Effector memory CD4-positive, alpha-beta T cell (primary cell): ENCODE data around the gene SMAD7.

Source experiments
- DNase-seq, 3 donors: peaks; one replicate each; pipeline ENCODE4 v3.0.0-alpha.2; 2020
- H3K27ac ChIP-seq: 2 replicates; pipeline ENCODE4 v1.7.0; 2013; ENCODE audit warnings: mild to moderate bottlenecking, low read length, moderate library complexity; ENCODE audit not compliant: insufficient read depth, poor library complexity, severe bottlenecking
- H3K27me3 ChIP-seq: replicated peaks from 2 replicates; pipeline ENCODE4 v1.7.0; 2013; ENCODE audit warnings: mild to moderate bottlenecking, low read length; ENCODE audit not compliant: insufficient read depth, control insufficient read depth, poor library complexity, severe bottlenecking
- H3K36me3 ChIP-seq: 2 replicates; pipeline ENCODE4 v1.7.0; 2013; ENCODE audit warnings: mild to moderate bottlenecking, low read length, moderate library complexity; ENCODE audit not compliant: control insufficient read depth, insufficient read depth
- H3K4me1 ChIP-seq: 2 replicates; pipeline ENCODE4 v1.7.0; 2013; ENCODE audit warnings: low read length, mild to moderate bottlenecking; ENCODE audit not compliant: control insufficient read depth, insufficient read depth, poor library complexity, severe bottlenecking
- H3K4me3 ChIP-seq: 2 replicates; pipeline ENCODE4 v1.7.0; 2013; ENCODE audit warnings: low read length, low read depth, mild to moderate bottlenecking; ENCODE audit not compliant: insufficient read depth, poor library complexity, severe bottlenecking
- H3K9me3 ChIP-seq: 2 replicates; pipeline ENCODE4 v1.7.0; 2013; ENCODE audit warnings: mild to moderate bottlenecking, low read length, moderate library complexity; ENCODE audit not compliant: control insufficient read depth

Gene SMAD7

DNA sequence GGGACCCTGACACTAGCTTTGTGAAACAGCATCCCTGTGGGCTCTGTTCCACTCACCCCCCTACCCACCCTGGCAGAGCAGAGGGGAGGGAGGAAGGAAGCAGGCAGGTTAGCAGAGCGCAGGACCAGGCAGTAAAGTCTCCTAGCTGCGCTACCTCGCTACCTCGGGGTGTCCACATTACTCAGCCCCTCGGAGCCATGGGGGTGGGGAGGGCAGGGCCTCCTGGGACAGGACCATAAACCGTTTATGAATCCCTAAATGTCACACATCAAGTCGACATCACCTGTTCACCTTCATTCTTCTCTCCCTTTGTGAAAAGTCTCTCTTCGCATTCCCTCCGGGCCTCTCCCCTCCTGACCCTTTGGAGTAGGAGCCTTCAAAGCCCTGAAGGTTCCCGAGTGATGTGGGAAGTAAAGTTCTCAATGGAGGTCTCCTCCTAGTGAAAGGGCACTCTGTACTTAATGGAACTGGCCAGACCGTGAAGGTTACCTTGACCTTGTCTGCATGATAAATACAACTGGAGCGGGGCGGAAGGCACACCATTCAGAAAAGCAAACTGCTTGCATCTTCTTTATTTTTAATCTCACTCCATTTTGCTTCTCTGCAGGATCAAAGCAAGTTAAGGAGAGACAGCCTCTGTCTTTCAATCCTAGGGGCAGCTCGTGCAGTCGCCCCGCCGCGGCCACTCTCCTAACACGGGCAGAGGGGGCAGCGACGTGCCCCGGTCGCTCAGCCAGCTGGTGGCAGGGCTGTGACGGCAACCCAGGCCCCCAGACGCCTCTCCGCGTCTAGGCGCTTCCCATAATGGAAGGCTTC lies 23.7 kb upstream of the SMAD7 start:
- Histone ChIP-seq H3K4me3 (no peak overlapping the region), H3K4me1 (peaks cover 12% of the 10 kb centered on the region), H3K36me3 (no peaks in the 10 kb centered on the region), H3K27me3 (peaks cover 5% of the 10 kb centered on the region), H3K9me3 (no peaks in the 10 kb centered on the region), H3K27ac (no peak overlapping the region)
- DNase-seq = no peak

DNA sequence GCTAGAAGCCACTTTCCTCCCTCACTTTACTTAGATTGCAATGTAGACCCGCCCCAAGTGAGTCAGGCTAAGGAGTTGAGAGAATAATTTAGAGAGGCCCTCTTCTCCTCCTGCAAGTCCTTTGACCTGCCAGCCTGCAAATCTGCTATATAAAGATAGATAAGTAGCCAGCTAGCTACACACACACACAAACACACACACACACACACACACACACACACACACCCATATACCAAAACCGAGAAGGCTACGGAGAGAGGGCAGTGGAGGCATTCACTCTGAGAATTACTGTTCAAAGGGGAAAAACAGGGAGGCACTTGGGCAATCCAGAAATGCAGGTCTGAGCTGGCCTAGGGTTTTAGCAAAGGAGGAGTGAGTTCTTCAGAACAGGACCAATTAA lies 23.0 kb upstream of the SMAD7 start:
- no peak for DNase-seq
- no peak overlapping the region for H3K27ac ChIP-seq
- H3K27me3 ChIP-seq = peaks cover 5% of the 10 kb centered on the region

DNA sequence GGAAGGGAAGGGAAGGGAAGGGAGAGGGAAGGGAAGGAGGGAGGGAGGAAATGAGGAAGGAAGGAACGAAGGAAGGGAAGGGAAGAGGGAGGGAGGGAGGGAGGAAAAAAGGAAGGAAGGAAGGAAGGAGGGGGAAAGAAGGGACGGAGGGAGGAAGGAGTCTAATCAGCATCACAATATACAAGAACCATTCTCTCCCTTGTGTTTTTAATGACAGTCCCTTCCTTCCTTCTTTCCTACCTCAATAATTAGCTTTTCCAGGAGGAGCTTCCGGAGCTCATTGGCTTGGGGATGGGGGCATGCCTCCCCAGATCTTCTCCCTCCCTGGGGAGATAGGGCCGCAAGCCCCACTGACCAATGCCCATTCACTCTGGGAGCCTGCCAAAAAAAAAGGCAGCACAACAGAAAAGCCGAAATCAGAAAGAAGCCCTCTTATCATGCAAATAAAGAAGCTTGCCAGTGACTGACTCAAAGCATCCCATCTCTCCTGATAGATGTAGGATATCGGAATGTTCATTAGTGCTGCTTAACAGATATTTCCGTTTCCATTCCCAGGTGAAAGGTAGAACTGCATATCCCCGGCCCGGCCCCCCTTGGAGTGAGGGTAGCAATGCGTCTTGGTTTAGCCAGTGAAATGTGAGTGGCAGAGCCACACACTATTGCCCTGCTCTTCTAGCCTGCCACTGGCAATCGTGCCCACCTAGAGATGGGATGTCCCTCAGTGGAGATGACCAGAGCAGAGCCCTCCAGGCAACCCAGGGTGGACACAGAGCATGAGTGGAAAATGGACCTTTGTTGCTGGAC lies 17.8 kb upstream of the SMAD7 start:
- Histone ChIP-seq H3K27me3 (no peaks in the 10 kb centered on the region), H3K9me3 (no peaks in the 10 kb centered on the region), H3K36me3 (no peaks in the 10 kb centered on the region), H3K4me1 (no peaks in the 10 kb centered on the region), H3K27ac (no peak overlapping the region), H3K4me3 (no peak overlapping the region)
- DNase-seq = no peak

More for the DNA sequence above, 23.0 kb upstream of the SMAD7 start:
- no peaks in the 10 kb centered on the region for H3K9me3 ChIP-seq
- no peak overlapping the region for H3K4me3 ChIP-seq
- peaks cover 12% of the 10 kb centered on the region for H3K4me1 ChIP-seq
- H3K36me3 ChIP-seq = no peaks in the 10 kb centered on the region

DNA sequence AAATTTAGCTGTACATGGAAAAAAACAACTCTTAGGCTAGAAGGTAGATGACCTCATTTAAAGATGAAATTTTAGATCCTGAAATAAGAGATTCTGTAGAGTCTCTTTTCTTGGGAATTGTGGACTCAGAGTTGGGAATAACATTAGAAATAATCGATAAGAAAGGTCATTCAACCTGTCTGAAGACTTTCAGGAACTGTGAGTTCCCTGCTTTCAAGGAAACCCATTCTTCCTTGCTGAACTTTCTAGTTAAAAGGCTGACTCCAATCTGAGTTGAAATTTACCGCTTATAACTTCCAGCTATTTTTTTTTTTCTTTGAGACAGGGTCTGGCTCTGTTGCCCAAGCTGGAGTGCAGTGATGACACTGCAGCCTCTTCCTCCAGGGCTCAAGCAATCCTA lies 16.8 kb upstream of the SMAD7 start:
- no peaks in the 10 kb centered on the region for H3K27me3 ChIP-seq
- H3K9me3 ChIP-seq = no peaks in the 10 kb centered on the region
- H3K27ac ChIP-seq = no peak overlapping the region
- H3K4me1 ChIP-seq = no peaks in the 10 kb centered on the region
- no peaks in the 10 kb centered on the region for H3K36me3 ChIP-seq
- DNase-seq = no peak
- H3K4me3 ChIP-seq = no peak overlapping the region

DNA sequence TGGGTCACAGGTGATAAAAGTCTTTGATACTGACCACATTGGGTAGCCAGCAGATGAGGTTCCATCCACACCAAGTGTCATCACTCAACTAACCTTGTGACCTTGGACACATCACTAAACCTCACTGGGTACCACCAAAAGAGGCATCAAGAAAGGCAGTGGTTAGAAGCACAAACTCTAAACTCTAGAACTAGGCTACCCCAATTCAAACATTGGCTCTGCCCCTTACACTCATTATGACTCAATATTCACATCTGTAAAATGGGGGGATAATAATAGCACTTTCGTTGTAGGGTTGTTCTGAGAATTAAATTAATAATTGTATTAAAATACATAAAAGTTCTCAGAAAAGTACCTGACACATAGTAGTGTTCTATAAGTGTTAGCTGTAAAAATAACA lies 15.8 kb upstream of the SMAD7 start:
- Histone ChIP-seq H3K4me3 (no peak overlapping the region), H3K27me3 (no peaks in the 10 kb centered on the region), H3K9me3 (no peaks in the 10 kb centered on the region), H3K27ac (no peak overlapping the region), H3K4me1 (no peaks in the 10 kb centered on the region), H3K36me3 (no peaks in the 10 kb centered on the region)
- no peak for DNase-seq

DNA sequence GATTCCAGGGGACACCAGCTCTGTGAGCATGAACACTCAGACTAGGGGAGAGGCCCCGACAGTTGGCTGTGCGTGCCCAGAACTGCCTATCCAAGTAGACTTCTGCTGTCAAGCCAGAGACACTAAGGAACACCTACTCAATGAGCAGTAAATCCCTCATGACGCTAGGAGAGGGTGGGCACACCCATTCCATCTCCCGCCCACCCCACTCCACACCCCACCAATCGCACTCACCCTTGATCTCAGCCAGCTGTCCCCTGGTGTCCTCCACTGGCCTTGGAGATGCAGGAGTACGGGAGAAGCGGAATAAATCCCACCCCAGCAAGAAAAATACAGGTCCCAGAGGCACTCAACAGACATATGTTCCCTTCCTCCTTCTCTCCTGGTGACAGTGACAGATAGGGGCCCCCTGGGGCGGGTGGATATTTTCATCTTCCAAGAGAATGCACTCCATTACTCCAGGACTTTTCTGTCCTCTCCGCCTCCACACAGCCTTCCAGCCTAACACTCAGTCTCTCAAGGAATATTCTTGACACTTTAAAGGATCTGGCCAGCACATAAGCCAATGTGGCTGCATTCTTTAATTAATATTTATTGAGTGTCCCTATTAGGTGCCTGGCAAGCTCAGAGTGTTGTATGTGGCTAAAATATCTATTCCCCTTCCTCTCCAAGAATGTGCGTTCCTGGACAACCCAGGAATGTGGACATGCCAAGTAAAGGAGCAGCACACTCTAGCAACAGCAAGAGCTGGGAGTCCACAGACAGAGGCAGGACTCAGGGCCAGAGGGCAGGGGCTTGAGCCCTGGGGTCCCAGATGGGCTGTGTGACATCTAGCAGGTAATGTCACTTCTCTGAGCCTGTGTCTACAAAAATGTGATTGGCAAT lies 13.1 kb upstream of the SMAD7 start:
- H3K4me3 ChIP-seq = no peak overlapping the region
- no peaks in the 10 kb centered on the region for H3K27me3 ChIP-seq

DNA sequence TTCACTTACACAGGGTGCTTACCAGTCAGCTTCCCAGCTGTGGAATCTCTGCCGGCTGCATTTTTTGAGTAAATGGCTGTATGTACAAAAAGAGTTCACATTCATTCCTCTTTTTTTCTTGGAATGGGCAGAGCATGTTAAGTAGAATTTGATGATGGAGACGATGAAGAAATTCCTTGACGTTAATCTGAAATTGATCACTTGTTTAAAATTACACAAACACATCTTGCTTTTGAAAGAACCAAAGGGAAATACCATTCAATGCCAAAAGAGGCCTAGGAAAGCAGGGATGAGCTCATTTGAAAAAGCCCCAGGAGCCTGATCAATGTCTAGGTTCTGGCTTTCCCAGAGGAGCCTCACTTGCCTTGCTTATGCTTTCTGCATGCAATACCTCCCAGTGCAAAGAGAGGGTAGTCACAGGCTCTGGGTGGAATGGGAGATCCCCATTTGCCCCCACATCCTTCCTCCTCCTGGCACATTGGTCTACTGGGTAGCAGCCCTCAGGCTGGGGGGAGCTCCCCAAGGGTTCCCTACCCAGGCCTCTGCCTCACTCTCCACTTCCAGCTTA lies 12.3 kb upstream of the SMAD7 start:
- Histone ChIP-seq H3K4me3 (no peak overlapping the region), H3K4me1 (no peaks in the 10 kb centered on the region), H3K36me3 (no peaks in the 10 kb centered on the region), H3K9me3 (no peaks in the 10 kb centered on the region), H3K27ac (no peak overlapping the region), H3K27me3 (no peaks in the 10 kb centered on the region)
- DNase-seq = no peak

More for the DNA sequence above, 13.1 kb upstream of the SMAD7 start:
- Histone ChIP-seq H3K4me1 (no peaks in the 10 kb centered on the region), H3K9me3 (no peaks in the 10 kb centered on the region), H3K36me3 (no peaks in the 10 kb centered on the region), H3K27ac (no peak overlapping the region)
- no peak for DNase-seq

DNA sequence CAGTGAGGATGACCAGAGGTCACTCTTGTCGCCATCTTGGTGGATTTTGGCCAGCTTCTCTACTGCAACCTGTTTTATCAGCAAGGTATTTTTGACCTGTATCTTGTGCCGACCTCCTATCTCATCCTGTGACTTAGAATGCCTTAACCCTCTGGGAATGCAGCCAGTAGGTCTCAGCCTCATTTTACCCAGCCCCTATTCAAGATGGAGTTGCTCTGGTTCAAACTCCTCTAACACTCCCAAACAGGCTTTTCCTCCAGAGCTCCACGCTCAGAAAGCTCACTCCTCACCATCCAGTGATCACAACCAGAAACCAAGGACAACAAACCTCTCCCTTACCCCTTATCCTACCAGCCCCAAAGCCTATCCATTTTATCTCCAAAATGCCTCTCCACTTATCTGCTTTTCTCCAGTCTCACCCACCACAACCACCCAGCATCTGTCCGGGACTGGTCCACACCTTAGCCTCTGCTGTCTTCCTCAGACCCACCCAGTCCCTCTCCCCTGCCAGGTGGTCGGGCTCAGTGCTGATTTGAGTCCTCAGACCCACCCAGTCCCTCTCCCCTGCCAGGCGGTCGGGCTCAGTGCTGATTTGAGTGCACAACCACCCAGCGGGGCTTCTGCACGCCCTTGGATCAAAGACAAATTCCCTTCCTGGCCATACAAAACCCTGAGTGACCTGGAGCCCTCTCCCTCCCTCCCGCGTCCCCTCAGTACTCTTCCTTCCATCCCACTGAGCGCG lies 11.7 kb upstream of the SMAD7 start:
- Histone ChIP-seq H3K36me3 (no peaks in the 10 kb centered on the region), H3K4me3 (no peak overlapping the region), H3K9me3 (no peaks in the 10 kb centered on the region), H3K27ac (no peak overlapping the region), H3K27me3 (no peaks in the 10 kb centered on the region), H3K4me1 (no peaks in the 10 kb centered on the region)
- no peak for DNase-seq

DNA sequence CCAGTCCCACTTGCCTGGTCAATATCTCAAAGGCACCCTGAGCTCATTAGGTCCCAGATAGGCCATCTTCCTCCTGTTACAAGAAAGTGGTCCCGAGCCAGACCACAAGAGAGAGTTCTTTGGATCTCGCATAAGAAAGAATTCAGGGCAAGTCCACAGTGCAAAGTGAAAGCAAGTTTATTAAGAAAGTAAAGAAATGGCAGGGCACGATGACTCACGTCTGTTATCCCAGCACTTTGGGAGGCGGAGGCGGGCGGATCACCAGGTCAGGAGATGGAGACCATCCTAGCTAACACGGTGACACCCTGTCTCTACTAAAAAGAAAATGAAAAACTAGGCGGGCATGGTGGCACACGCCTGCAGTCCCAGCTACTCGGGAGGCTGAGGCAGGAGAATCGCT lies 10.8 kb upstream of the SMAD7 start:
- DNase-seq = no peak
- Histone ChIP-seq H3K9me3 (no peaks in the 10 kb centered on the region), H3K27ac (no peak overlapping the region), H3K36me3 (no peaks in the 10 kb centered on the region), H3K4me3 (no peak overlapping the region), H3K4me1 (no peaks in the 10 kb centered on the region), H3K27me3 (no peaks in the 10 kb centered on the region)
